Measurements from ENCODE around the gene FHOD3. TPM values are rescaled to one million over a fixed set of nuclear protein-coding genes. Genes with fewer than 3 reads are reported as not detected.
A peak's percentile ranks its signal among the peaks of the same experiment; 100 is the strongest.

FHOD3 gene
- total RNA-seq, 1 experiment from 2014 or later, result 10.6 TPM

DNA sequence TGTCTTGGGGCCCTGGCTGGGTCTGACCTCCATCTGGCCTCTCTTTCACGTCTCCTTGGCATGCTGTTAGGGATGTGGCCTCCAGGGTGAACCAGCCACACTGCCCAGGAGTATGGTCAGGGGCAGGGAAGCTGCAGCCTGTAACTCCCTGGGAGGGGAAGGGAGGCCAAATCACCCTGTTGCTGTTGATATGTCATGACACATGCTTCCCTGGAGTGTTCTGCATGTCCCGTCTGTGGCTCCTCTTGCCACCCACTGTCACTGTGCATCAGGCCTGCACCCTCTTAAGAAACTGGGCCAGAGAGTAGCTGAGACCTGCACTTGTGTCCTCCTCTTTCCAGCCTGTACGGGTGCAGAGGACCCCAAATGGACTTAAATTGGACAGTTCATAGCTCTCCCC is 221.3 kb downstream of the FHOD3 start:
- ChIA-PET CTCF (no interaction called here), POLR2A (ENCODE audit: unreplicated experiment) (interaction anchor here (0.9 kb wide), 1 partner anchor 215 kb away, joined by 3 read pairs; no protein-coding TSS in a partner anchor)
- TF ChIP-seq EZH2 (IDR thresholded peaks at IDR 0.05; ENCODE audit: low read depth), result no peak
- no peak for TF ChIP-seq CTCF (conservative IDR thresholded peaks at IDR 0.05)
- Histone ChIP-seq H3K9me3 (ENCODE audit: insufficient read depth, low read depth) (no peaks in the 10 kb centered on the region), H3K79me2 (ENCODE audit: low read depth) (no peaks in the 10 kb centered on the region), H2AFZ (no peak overlapping the region), H3K9me2 (ENCODE audit: insufficient read depth) (no peaks in the 10 kb centered on the region), H3K27me3 (ENCODE audit: insufficient read depth, low read depth) (no peaks in the 10 kb centered on the region), H3K4me3 (no peak overlapping the region), H3K27ac (no peak overlapping the region), H3F3A (ENCODE audit: insufficient read depth, low read depth) (no peaks in the 10 kb centered on the region), H3K4me2 (no peak overlapping the region), H3K36me3 (ENCODE audit: low read depth) (no peaks in the 10 kb centered on the region), H4K20me1 (ENCODE audit: insufficient read depth) (no peaks in the 10 kb centered on the region), H3K4me1 (replicated peaks; ENCODE audit: insufficient read depth) (no peaks in the 10 kb centered on the region)
- peak in 1 of 2 experiments; percentile 19 for DNase-seq
- intact Hi-C loops (cut with micrococcal nuclease; ENCODE audit: unreplicated experiment), result no loop called here
- no TSS peak for BruUV-seq (replicated peaks)

GRCh38 chr18:36519358-36519757 is 221.8 kb downstream of the FHOD3 start:
- peak in 1 of 2 experiments; percentile 18 for DNase-seq
- intact Hi-C loops (cut with micrococcal nuclease; ENCODE audit: unreplicated experiment), result no loop called here
- no peaks in the 10 kb centered on the region for H3F3A ChIP-seq (ENCODE audit: insufficient read depth, low read depth)
- no peaks in the 10 kb centered on the region for H3K9me3 ChIP-seq (ENCODE audit: insufficient read depth, low read depth)
- H3K4me1 ChIP-seq (replicated peaks; ENCODE audit: insufficient read depth), result no peaks in the 10 kb centered on the region
- no peak for TF ChIP-seq EZH2 (IDR thresholded peaks at IDR 0.05; ENCODE audit: low read depth)
- no peak for TF ChIP-seq CTCF (conservative IDR thresholded peaks at IDR 0.05)
- no peaks in the 10 kb centered on the region for H3K9me2 ChIP-seq (ENCODE audit: insufficient read depth)
- no TSS peak for BruUV-seq (replicated peaks)
- H3K27ac ChIP-seq, result no peak overlapping the region
- H4K20me1 ChIP-seq (ENCODE audit: insufficient read depth), result no peaks in the 10 kb centered on the region
- ChIA-PET CTCF (no interaction called here), POLR2A (ENCODE audit: unreplicated experiment) (interaction anchor here (0.9 kb wide), 1 partner anchor 215 kb away, joined by 3 read pairs; no protein-coding TSS in a partner anchor)
- no peaks in the 10 kb centered on the region for H3K79me2 ChIP-seq (ENCODE audit: low read depth)
- no peak overlapping the region for H3K4me2 ChIP-seq
- H3K4me3 ChIP-seq, result no peak overlapping the region
- H2AFZ ChIP-seq, result no peak overlapping the region
- no peaks in the 10 kb centered on the region for H3K27me3 ChIP-seq (ENCODE audit: insufficient read depth, low read depth)
- no peaks in the 10 kb centered on the region for H3K36me3 ChIP-seq (ENCODE audit: low read depth)

- H3K27me3 ChIP-seq (ENCODE audit: insufficient read depth, low read depth), result no peaks in the 10 kb centered on the region
- no peaks in the 10 kb centered on the region for H3K9me2 ChIP-seq (ENCODE audit: insufficient read depth)
- no peaks in the 10 kb centered on the region for H3K36me3 ChIP-seq (ENCODE audit: low read depth)
- no peaks in the 10 kb centered on the region for H3F3A ChIP-seq (ENCODE audit: insufficient read depth, low read depth)
- no peaks in the 10 kb centered on the region for H3K9me3 ChIP-seq (ENCODE audit: insufficient read depth, low read depth)
- no peaks in the 10 kb centered on the region for H4K20me1 ChIP-seq (ENCODE audit: insufficient read depth)
- no peaks in the 10 kb centered on the region for H3K4me1 ChIP-seq (replicated peaks; ENCODE audit: insufficient read depth)
- no peaks in the 10 kb centered on the region for H3K79me2 ChIP-seq (ENCODE audit: low read depth)
- no peak overlapping the region for H3K4me2 ChIP-seq
- H2AFZ ChIP-seq, result no peak overlapping the region
- TF ChIP-seq EZH2 (IDR thresholded peaks at IDR 0.05; ENCODE audit: low read depth), result no peak
- TF ChIP-seq CTCF (conservative IDR thresholded peaks at IDR 0.05), result no peak
- intact Hi-C loops (cut with micrococcal nuclease; ENCODE audit: unreplicated experiment), result no loop called here
- no peak for DNase-seq
- BruUV-seq (replicated peaks), result no TSS peak
- ChIA-PET CTCF (no interaction called here), POLR2A (ENCODE audit: unreplicated experiment) (no interaction called here)
- H3K4me3 ChIP-seq, result no peak overlapping the region
- no peak overlapping the region for H3K27ac ChIP-seq
Observed at GRCh38 chr18:36522509-36522908, 225.0 kb downstream of the FHOD3 start.

Measured in PC-9 (cell line).